H1 (cell line): ENCODE data around the gene POU6F2.

ENCODE experiments used
- POLR2A ChIP-seq, 2 experiments: IDR thresholded peaks; 1 replicate in 1 of 2; 2 replicates in 1 of 2; pipeline ENCODE4 v1.6.1; 2011; ENCODE audit warnings: low read depth in 2 of 2, low read length in 2 of 2, mild to moderate bottlenecking in 2 of 2; ENCODE audit errors: control extremely low read depth in 1 of 2
- RAD21 ChIP-seq, 2 experiments: IDR thresholded peaks in 1 of 2; conservative IDR thresholded peaks in 1 of 2; 2 replicates each; pipeline ENCODE4 v1.6.1; 2011; ENCODE audit warnings: low read depth in 2 of 2, low read length in 2 of 2, improper control_type of control experiment in 1 of 2, inconsistent platforms in 1 of 2, mild to moderate bottlenecking in 1 of 2, moderate library complexity in 1 of 2
- TF ChIP-seq, protein P1 (sequence below): IDR thresholded peaks from 2 replicates; pipeline ENCODE4 v1.6.1; 2012; ENCODE audit warnings: inconsistent platforms
- TF ChIP-seq, protein P2 (sequence below), 3 experiments: IDR thresholded peaks; 1 replicate in 2 of 3; 2 replicates in 1 of 3; pipeline versions ENCODE4 v1.5.1 to v1.6.1; 2011; ENCODE audit warnings: low read length in 3 of 3, mild to moderate bottlenecking in 3 of 3, inconsistent platforms in 2 of 3, low read depth in 1 of 3, moderate library complexity in 1 of 3; ENCODE audit not compliant: insufficient read depth in 1 of 3; ENCODE audit errors: control extremely low read depth in 1 of 3

DNA sequence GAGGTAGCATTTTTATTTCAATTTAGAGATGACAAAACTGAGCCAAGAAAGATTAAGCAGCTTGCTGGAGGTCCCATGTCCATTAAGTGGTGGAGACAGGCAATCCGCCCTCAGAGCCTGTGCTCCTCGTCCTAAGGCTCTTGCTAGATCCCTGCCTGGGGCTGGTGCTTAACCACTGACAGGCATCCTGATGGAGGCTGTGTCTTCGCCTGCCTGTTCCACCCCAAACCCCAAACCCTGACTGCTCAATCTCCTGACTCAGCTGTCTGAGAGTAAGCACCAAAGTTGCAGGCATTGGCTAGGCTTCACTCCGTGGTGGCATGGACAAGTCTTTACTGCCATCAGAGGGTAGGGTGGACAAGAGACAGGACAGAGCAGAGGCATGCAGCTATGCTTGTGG lies 209.4 kb downstream of the POU6F2 start:
- TF ChIP-seq RAD21 (IDR thresholded peaks at IDR 0.05 in 1 of 2, conservative IDR thresholded peaks at IDR 0.05 in 1 of 2; ENCODE audit: low read depth in 2 of 2, low read length in 2 of 2) (no peak), POLR2A (IDR thresholded peaks at IDR 0.05; ENCODE audit: control extremely low read depth in 1 of 2, low read depth in 2 of 2, low read length in 2 of 2) (no peak)
- TF ChIP-seq, protein P1, sequence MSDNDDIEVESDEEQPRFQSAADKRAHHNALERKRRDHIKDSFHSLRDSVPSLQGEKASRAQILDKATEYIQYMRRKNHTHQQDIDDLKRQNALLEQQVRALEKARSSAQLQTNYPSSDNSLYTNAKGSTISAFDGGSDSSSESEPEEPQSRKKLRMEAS = no peak
- TF ChIP-seq, protein P2, sequence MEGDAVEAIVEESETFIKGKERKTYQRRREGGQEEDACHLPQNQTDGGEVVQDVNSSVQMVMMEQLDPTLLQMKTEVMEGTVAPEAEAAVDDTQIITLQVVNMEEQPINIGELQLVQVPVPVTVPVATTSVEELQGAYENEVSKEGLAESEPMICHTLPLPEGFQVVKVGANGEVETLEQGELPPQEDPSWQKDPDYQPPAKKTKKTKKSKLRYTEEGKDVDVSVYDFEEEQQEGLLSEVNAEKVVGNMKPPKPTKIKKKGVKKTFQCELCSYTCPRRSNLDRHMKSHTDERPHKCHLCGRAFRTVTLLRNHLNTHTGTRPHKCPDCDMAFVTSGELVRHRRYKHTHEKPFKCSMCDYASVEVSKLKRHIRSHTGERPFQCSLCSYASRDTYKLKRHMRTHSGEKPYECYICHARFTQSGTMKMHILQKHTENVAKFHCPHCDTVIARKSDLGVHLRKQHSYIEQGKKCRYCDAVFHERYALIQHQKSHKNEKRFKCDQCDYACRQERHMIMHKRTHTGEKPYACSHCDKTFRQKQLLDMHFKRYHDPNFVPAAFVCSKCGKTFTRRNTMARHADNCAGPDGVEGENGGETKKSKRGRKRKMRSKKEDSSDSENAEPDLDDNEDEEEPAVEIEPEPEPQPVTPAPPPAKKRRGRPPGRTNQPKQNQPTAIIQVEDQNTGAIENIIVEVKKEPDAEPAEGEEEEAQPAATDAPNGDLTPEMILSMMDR (IDR thresholded peaks at IDR 0.05; ENCODE audit: control extremely low read depth in 1 of 3, insufficient read depth in 1 of 3, low read depth in 1 of 3, low read length in 3 of 3) = no peak
